OCI-LY7 (cell line): ENCODE measurements around the gene SARS2. TPM values are rescaled to one million over a fixed set of nuclear protein-coding genes. Genes with fewer than 3 reads are reported as not detected.

Source experiments
- BruUV-seq: library from RNA; stranded (reverse); fragments of 400-500 nt; replicated peaks from 2 replicates; lab custom pipeline; 2021; lab: Mats Ljungman, UMichigan
- CTCF ChIA-PET: fragments of 300-600 bp; sonication (Branson Sonifier 250); formaldehyde crosslinking; loops from one replicate; lab custom pipeline; 2022; ENCODE audit warnings: antibody characterized with exemption; ENCODE audit not compliant: unreplicated experiment; lab: Charles Lee
- POLR2A ChIA-PET: fragments of 300-600 bp; sonication (Branson Sonifier 250); formaldehyde crosslinking; loops from one replicate; lab custom pipeline; 2022; ENCODE audit warnings: antibody characterized with exemption; lab: Charles Lee
- DNase-seq: peaks from one replicate; pipeline ENCODE4 v3.0.0-alpha.2; 2015; ENCODE audit warnings: low spot score
- H2AFZ ChIP-seq: fragments of 200-600 bp; sonication (generic), shearing (Covaris generic); 2 replicates; pipeline ENCODE4 v1.6.1; 2014; ENCODE audit warnings: mild to moderate bottlenecking, antibody characterized with exemption, low read length, moderate library complexity
- H3K27ac ChIP-seq: fragments of 200-600 bp; sonication (generic); 2 replicates; pipeline ENCODE4 v1.5.1; 2014; ENCODE audit warnings: mixed run types, low read depth, mild to moderate bottlenecking, moderate library complexity, low read length, inconsistent platforms; ENCODE audit not compliant: poor library complexity, severe bottlenecking
- H3K36me3 ChIP-seq: fragments of 200-600 bp; sonication (generic); 2 replicates; pipeline ENCODE4 v1.6.1; 2014; ENCODE audit warnings: mild to moderate bottlenecking, antibody characterized with exemption, low read length, moderate library complexity, mixed read lengths; ENCODE audit not compliant: insufficient read depth
- H3K4me1 ChIP-seq: fragments of 200-600 bp; sonication (generic); 2 replicates; pipeline ENCODE4 v1.5.1; 2014; ENCODE audit warnings: mild to moderate bottlenecking, low read length; ENCODE audit not compliant: insufficient read depth, poor library complexity, severe bottlenecking
- H3K4me2 ChIP-seq: fragments of 200-600 bp; sonication (generic); 2 replicates; pipeline ENCODE4 v1.6.1; 2014; ENCODE audit warnings: mild to moderate bottlenecking, low read length
- H3K4me3 ChIP-seq: fragments of 200-600 bp; sonication (generic); 2 replicates; pipeline ENCODE4 v1.5.1; 2014; ENCODE audit warnings: mild to moderate bottlenecking, low read depth, low read length; ENCODE audit not compliant: poor library complexity, severe bottlenecking
- H3K79me2 ChIP-seq: fragments of 200-600 bp; sonication (generic); 2 replicates; pipeline ENCODE4 v1.6.1; 2016; ENCODE audit warnings: low read depth, mild to moderate bottlenecking, low read length, moderate library complexity, mixed read lengths; ENCODE audit not compliant: insufficient read depth
- H3K9me2 ChIP-seq: fragments of 200-600 bp; sonication (generic); 2 replicates; pipeline ENCODE4 v1.6.1; 2016; ENCODE audit warnings: mild to moderate bottlenecking, low read length, mixed read lengths; ENCODE audit not compliant: insufficient read depth
- H3K9me3 ChIP-seq: fragments of 200-600 bp; sonication (generic); 2 replicates; pipeline ENCODE4 v1.6.1; 2014; ENCODE audit warnings: mild to moderate bottlenecking, mixed run types, low read length, mixed read lengths
- H4K20me1 ChIP-seq: fragments of 200-600 bp; sonication (generic); 2 replicates; pipeline ENCODE4 v1.6.1; 2014; ENCODE audit warnings: mild to moderate bottlenecking, antibody characterized with exemption, low read length, moderate library complexity, mixed read lengths; ENCODE audit not compliant: insufficient read depth
- CTCF ChIP-seq: fragments of 200-600 bp; sonication (generic); conservative IDR thresholded peaks from 2 replicates; pipeline ENCODE4 v1.5.1; 2014; ENCODE audit warnings: mild to moderate bottlenecking, antibody characterized with exemption, low read length, moderate library complexity, mixed read lengths
- EZH2phosphoT487 ChIP-seq: fragments of 200-600 bp; sonication (generic); IDR thresholded peaks from 2 replicates; pipeline ENCODE4 v1.6.1; 2018; ENCODE audit warnings: low read depth, borderline replicate concordance, mild to moderate bottlenecking, mixed run types, antibody characterized with exemption, low read length, moderate library complexity, mixed read lengths
- intact Hi-C: fragments of 100-400 bp; cut with micrococcal nuclease; formaldehyde crosslinking; loops from one replicate; pipeline ENCODE4 v1.10.0; 2022; ENCODE audit not compliant: unreplicated experiment
- total RNA-seq, 2 experiments: library from RNA; depleted of rRNA in 1 of 2; stranded (reverse); fragments of >200 nt in 1 of 2; shearing (Covaris generic) in 1 of 2; gene quantifications; 2 replicates each; pipeline ENCODE4 v1.2.3, GENCODE V29; 2014 to 2022

The SARS2 gene
- total RNA-seq, 2 experiments from 2014 or later = 37.7 to 52.8 TPM

GRCh38 chr19:38959618-38960017 is 29.1 kb upstream of the SARS2 start:
- ChIA-PET POLR2A (interaction anchor here (0.5 to 0.6 kb wide), 3 partner anchors 153 to 1510 kb away, joined by 3 to 6 read pairs (median 4); no protein-coding TSS in a partner anchor), CTCF (interaction anchor here (0.6 kb wide), 1 partner anchor 174 kb away, joined by 3 read pairs; no protein-coding TSS in a partner anchor)
- Histone ChIP-seq H3K4me3 (no peak overlapping the region), H3K9me3 (no peaks in the 10 kb centered on the region), H3K79me2 (no peaks in the 10 kb centered on the region), H4K20me1 (no peaks in the 10 kb centered on the region), H2AFZ (no peak overlapping the region), H3K27ac (no peak overlapping the region), H3K4me1 (no peaks in the 10 kb centered on the region), H3K9me2 (no peaks in the 10 kb centered on the region), H3K4me2 (no peak overlapping the region), H3K36me3 (no peaks in the 10 kb centered on the region)
- TF ChIP-seq EZH2phosphoT487 (no peak), CTCF (no peak)
- no TSS peak for BruUV-seq
- intact Hi-C loops = loop anchor here (10.0 kb wide), 1 partner anchor 75 kb away; the partner anchor contains the start of gene FBXO27
- no peak for DNase-seq

- H3K9me3 ChIP-seq = no peaks in the 10 kb centered on the region
- no peak for TF ChIP-seq CTCF
- no peak for TF ChIP-seq EZH2phosphoT487
- intact Hi-C loops = no loop called here
- DNase-seq = no peak
- no peaks in the 10 kb centered on the region for H3K4me1 ChIP-seq
- H4K20me1 ChIP-seq = no peaks in the 10 kb centered on the region
- POLR2A ChIA-PET = interaction anchor here (0.7 kb wide), 1 partner anchor 34 kb away, joined by 3 read pairs; no protein-coding TSS in a partner anchor
- H3K27ac ChIP-seq = no peak overlapping the region
- H3K4me2 ChIP-seq = no peak overlapping the region
- H3K79me2 ChIP-seq = no peaks in the 10 kb centered on the region
- no TSS peak for BruUV-seq
- H3K9me2 ChIP-seq = no peaks in the 10 kb centered on the region
- H2AFZ ChIP-seq = no peak overlapping the region
- no peak overlapping the region for H3K4me3 ChIP-seq
- no peaks in the 10 kb centered on the region for H3K36me3 ChIP-seq
- CTCF ChIA-PET = no interaction called here
These were observed 27.7 kb upstream of the SARS2 start for GRCh38 chr19:38958301-38958700.

GRCh38 chr19:38956264-38956663 is 25.7 kb upstream of the SARS2 start:
- no TSS peak for BruUV-seq
- intact Hi-C loops = no loop called here
- Histone ChIP-seq H4K20me1 (no peaks in the 10 kb centered on the region), H3K9me2 (no peaks in the 10 kb centered on the region), H3K36me3 (no peaks in the 10 kb centered on the region), H3K4me2 (no peak overlapping the region), H3K4me3 (no peak overlapping the region), H3K79me2 (no peaks in the 10 kb centered on the region), H2AFZ (no peak overlapping the region), H3K4me1 (no peaks in the 10 kb centered on the region), H3K27ac (no peak overlapping the region), H3K9me3 (no peaks in the 10 kb centered on the region)
- POLR2A ChIA-PET = no interaction called here
- TF ChIP-seq CTCF (no peak), EZH2phosphoT487 (no peak)
- no peak for DNase-seq
- CTCF ChIA-PET = no interaction called here
